Sciatic nerve (tissue), 2 donors: ENCODE results near the gene ZNF804A. TPM values are rescaled to one million over a fixed set of nuclear protein-coding genes. Genes with fewer than 3 reads are reported as not detected.

ENCODE experiments used
- ATAC-seq: fragments of 200-7000 bp; cut with Tn5 transposase; one replicate; pipeline ENCODE4 v1.9.1; 2020; ENCODE audit warnings: mild to moderate bottlenecking, moderate library complexity
- DNase-seq: peaks from one replicate; pipeline ENCODE4 v3.0.0-alpha.2; 2020; ENCODE audit warnings: low spot score
- intact Hi-C: fragments of 100-400 bp; cut with DNase I; formaldehyde crosslinking; loops from one replicate; pipeline ENCODE4 v1.14.2; 2022
- total RNA-seq: library from RNA; stranded (reverse); fragmentation: NEBNext Ultra II Directional; extraction: Animal tissue kit (Norgen Biotek cat#: 25700); gene quantifications from one replicate; pipeline ENCODE4 v1.2.1, GENCODE V29; 2021
- donor health status: DM: no; HTN: no; CAD: no.
- donor health status: DM: no; HTN: no; CAD: no.

Gene ZNF804A
- 0.13 TPM for total RNA-seq

DNA sequence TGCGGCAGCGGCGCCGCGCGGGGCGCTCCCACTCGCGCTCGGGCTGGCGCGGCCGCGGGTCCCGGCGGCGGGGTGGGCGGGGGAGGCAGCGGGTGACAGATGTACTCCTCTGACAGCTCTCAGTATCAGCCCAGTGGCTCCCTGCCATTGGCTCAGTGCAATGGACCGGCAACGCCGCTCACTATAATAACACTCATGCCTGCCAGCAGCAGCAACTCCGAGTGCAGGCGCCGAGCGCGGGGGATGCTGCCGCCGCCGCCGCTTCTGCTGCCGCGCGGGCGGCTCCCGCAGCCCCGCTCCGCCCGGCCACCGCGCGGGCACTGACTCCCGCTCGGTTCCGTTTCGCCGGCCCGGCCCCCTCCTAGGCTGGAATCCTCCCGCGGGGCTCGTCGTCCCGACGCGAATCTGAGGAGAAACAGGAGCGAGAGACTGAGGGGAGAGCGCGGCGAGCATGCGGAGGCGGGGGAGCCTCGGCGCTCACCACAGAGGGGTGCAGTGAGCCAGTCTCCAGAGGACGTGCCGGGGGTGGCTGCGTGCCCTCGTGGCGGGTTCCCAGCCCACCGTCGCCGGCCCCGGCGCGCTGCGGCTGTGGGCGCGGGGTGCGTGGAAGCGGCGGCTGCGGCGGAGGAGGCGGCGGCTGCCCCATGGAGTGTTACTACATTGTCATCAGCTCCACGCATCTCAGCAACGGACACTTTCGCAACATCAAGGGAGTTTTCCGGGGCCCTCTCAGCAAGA, at the start of gene ZNF804A:
Gene ZNF804A (plus strand): TSS at position 214 of the 738 bp plus-strand sequence. CDS start 431 bp downstream, at position 645.
- ATAC-seq (peak; percentile 49), DNase-seq (peak; percentile 62)
- intact Hi-C loops, result no loop called here

DNA sequence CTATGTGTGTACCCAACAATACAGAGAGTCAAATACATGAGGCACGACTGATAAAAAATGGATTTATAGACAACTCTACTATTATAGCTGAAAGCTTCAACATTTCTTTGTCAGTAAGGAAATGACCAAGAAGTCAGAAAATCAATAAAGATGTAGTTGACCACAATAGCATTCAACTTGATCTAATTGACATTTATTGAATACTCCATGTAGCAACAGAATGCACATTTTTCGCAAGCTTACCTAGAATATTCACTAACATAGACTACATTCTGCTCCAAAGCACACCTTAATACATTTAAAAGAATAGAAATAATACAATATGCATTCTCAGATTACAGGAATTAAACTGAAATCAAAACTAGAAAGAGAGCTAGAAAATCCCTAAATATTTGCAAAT, 49.2 kb upstream of the ZNF804A start:
- DNase-seq, result no peak
- intact Hi-C loops, result no loop called here
- ATAC-seq, result no peak

DNA sequence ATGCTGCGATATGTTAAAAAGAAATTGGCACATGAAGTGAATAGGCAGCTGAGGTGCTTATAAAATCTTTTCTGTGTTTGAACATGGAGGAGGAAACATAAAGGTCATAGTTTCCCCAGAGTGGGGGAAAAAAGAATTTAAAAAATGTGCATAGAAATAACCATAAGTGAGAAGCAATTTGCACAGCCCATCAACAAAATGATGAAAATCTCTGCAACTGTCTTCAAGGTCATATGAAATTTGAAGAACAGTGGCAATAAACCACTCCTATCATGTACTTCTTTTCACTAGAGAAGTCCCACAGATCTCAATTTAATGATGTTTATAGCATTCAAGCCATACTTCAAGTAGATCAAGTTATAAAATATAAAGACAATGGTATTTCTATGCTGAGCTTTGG, 46.7 kb upstream of the ZNF804A start:
- intact Hi-C loops, result no loop called here
- DNase-seq (no peak), ATAC-seq (no peak)

DNA sequence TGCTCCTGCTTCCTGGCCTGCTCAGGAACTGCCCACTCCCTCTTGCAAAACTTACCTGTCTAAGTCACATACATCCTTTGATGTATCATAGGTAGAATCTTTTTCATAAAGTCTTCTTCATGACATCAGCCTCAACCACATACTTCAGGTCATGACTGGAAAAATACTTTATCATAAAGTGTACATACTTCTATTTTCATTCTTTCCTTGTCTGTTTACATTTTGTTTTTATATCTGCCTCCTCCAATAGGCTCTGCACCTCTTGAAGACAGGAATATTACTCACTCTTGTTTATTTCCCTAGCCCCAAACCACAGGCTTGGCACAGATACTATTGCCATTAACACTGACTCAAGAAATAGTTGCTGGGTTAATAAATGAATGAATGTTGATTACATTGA, 43.6 kb upstream of the ZNF804A start:
- ATAC-seq (no peak), DNase-seq (no peak)
- intact Hi-C loops, result no loop called here

DNA sequence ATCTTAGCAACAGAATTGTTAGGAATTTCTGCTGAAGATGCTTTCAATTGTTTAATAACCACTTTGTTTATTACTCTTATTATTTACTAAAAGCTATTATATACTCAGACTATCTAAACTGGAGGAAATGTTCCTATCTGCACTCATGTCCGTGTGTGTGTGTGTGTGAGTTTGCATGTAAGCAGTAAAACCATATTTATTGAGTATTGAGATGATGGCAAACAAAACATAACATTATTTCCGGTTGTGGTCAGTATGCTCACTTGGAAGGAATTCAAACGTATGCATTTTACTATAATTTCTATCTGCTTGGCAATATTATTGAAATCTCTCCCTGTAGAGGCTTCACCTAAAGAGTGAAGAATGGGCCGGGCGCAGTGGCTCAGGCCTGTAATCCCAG, 43.0 kb upstream of the ZNF804A start:
- intact Hi-C loops, result no loop called here
- ATAC-seq, result no peak
- DNase-seq, result no peak

DNA sequence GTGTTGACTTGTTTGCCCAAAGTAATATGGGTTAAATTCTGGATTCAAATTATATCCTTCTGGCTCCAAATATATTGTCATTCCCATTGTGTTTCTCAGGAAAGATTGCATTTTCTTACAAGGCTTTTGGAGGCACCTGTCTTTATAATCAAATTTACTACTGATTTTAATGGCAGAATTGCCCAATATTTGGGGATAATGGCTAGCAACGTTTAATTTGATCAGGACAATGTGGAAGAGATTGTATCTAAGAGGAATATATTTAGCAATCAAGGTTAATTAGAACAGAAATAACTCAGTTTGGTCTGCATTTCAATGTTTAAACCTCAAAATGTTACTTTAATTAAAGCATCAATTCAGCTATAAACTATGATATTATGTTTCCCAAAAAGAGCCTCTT, 41.7 kb upstream of the ZNF804A start:
- ATAC-seq, result no peak
- no peak for DNase-seq
- intact Hi-C loops, result no loop called here

DNA sequence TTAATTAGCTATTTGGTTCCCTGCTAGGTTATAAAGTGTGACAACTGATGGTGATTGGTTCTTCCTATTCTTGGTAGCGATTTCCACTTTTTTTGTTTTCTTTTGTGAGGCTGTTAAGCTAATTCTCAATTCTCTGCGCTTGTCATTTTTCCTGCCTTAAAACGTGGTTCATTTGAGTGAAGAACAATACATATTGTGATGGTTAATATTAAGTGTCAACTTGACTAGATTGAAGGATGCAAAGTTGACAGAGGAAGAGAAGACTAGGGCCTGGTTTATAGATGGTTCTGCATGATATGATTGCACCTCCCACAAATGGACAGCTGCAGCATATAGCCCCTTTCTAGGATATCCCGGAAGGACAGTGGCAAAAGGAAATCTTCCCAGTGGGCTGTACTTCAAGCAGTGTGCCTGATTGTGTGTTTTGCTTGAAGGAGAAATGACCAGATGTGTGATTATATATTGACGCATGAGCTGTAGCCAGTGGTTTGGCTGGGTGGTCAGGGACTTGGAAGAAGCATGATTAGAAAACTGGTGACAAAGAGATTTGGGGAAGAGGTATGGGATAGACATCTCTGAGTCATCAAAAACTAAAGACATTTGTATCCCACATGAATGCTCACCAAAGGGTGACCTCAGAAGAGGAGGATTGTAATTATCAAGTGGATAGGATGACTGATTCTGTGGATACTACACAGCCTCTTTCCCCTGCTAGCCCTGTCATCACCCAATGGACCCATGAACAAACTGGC, 39.4 kb upstream of the ZNF804A start:
- DNase-seq (no peak), ATAC-seq (no peak)
- intact Hi-C loops, result no loop called here

DNA sequence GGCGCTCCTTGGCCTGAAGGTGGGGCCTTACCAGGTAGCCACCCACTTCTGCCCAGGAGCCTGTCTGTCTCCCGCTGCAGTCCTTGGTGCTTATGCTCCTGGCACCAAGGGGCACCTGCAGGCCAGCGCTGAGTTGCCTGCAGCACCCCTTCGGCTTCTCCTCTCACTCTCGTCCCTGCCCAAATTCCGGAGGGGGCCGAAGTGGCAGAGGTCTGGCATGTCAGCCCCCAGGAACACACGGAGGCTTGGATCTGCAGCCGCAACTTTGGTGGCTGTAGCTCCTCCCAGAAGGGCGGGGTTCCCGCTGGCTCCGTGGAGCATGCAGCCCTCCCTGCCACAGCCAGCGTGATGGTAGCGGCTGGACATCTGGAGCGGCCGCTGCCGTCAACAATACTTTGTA, 37.7 kb upstream of the ZNF804A start:
- intact Hi-C loops, result no loop called here
- DNase-seq, result no peak

DNA sequence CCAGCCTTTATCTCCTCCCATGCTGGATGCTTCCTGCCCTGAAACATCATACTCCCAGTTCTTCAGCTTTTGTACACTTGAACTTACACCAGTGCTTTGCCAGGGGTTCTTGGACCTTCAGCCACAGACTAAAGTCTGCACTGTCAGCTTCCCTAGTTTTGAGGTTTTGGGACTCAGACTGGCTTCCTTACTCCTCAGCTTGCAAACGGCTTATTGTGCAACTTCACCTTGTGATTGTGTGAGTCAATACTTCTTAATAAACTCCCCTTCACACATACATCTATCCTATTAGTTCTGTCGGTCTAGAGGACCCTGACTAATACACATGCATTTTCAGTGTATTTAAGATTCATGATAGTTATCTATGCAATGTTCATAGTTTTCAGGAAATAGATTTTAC, 35.8 kb upstream of the ZNF804A start:
- intact Hi-C loops, result no loop called here
- ATAC-seq, result no peak
- DNase-seq, result no peak

More for the DNA sequence above, 37.7 kb upstream of the ZNF804A start:
- peak; percentile 26 for ATAC-seq

DNA sequence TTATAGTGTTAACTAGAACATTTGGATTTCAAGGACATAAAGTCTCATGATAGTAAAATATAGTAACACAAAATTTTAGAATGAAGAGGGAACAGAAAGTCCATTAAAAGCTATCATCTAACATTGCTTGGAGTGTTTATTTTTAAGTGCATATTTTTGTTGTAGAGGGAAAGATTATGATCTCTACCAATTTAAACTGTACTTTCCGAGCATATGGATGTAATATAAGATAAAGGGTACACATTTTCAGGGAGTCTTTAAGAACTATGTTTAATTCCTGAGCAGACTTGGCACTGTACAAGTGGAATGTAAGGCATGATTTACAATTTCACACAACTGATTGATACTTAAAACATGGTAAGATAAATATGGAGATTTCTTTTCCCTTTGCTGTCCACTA, 34.2 kb upstream of the ZNF804A start:
- intact Hi-C loops, result no loop called here
- DNase-seq (no peak), ATAC-seq (no peak)

DNA sequence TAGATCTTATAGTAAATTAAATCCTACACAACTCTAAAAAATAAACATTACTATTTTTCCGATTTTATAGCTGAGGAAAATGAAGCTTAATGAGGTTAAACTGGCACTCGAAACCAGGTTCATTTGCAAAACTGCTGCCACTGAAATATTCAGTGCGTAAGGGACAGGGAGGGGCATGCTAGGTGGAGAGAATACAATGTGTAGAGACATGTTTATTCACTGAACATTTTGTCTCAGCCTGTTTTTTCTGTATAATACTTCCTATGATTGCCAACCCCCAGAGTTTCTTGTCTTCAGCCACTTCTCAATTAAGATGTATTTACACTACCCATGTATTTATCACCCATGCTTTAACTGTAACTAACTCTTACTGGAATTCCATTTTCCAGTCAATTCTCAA, 31.6 kb upstream of the ZNF804A start:
- intact Hi-C loops, result no loop called here
- ATAC-seq, result no peak

DNA sequence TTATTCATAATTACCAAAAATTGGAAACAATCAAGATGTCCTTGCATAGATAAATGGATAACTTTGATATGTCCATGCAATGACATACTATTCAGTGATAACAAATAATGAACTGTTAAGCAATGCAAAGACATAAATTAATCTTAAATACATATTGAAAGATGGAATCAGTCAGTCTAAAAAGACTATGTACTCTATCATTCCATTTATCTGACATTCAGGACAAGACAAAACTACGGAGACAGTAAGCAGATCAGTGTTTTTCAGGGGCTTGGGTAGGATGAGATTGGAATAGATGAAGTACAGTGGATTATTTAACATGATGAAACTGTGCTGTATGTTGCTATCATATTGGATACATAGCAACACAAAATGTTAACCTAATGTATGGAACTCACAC, 21.3 kb upstream of the ZNF804A start:
- DNase-seq (no peak), ATAC-seq (no peak)
- intact Hi-C loops, result no loop called here

More for the DNA sequence above, 31.6 kb upstream of the ZNF804A start:
- DNase-seq, result no peak

DNA sequence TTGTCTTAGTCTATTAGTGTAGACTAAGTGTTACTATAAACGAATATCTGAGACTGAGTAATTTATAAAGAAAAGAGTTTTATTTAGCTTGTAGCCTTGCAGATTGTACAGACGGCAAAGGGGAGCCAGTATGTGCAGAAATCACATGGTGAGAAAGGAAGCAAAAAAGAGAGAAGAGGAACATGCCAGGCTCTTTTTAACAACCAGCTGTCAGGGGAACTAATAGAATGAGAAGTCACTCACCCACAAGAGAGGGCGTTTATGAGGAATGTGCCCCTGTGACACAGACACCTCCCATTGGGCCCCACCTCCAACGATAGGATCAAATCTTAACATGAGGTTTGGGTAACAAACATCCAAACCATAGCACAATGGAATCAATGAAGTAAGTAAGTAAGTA, 20.6 kb upstream of the ZNF804A start:
- DNase-seq, result no peak
- intact Hi-C loops, result no loop called here
- peak; percentile 10 for ATAC-seq

DNA sequence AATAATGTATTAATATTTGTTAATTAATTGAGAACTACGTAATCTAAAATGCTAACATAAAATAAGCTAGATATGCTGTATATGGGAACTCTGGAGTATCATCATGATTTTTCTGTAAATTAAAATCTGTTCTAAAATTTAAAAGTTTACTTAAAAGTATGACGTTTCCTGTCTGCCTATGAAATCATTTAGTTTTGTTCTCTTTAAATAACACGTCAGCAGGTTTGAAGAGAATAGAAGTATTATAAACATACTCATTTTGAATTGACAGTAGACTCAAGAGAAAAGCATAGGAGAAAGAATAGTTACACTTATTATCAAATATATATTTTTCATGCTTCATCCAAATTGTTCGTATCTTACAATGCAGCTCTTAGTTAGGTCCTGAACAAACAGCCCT, 19.1 kb upstream of the ZNF804A start:
- DNase-seq, result no peak
- intact Hi-C loops, result no loop called here
- ATAC-seq, result no peak

DNA sequence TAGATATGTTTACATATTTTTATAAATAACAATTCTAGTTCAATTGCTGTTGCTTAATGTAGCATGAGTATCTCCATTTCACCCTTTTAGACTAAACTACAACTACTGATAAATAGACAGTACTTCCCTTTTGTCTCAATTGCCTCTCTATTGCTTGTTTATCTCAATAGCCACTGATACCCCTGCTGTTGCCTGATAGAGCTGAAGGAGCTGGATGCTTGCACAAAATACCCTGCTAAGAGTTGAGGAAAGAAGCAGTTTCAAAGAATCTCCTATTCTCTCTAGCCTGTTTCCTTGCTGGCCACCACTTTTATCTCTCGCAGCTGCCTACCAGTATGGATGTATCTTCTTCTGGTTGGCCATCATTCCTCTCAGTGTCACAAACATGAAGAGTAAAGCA, 16.9 kb upstream of the ZNF804A start:
- ATAC-seq (no peak), DNase-seq (no peak)
- intact Hi-C loops, result no loop called here

DNA sequence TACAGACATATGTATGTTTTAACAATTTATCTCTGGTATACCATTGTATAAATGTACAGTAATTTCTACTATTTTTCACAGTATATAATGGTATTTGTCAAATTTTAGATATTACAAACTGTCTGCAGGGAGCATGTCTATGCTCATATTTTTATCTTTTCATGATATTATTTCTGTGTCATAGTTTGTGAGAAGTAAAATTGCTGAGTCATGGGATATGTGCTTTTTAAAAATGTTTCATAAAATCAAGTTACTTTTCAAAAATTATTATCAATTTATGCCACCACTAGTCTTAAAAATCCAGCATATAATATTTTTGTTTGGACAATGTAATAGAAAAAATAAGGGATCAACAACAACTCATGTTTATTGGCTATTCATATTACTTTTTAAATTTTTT, 9.1 kb upstream of the ZNF804A start:
- no peak for DNase-seq
- intact Hi-C loops, result no loop called here
- ATAC-seq, result no peak

DNA sequence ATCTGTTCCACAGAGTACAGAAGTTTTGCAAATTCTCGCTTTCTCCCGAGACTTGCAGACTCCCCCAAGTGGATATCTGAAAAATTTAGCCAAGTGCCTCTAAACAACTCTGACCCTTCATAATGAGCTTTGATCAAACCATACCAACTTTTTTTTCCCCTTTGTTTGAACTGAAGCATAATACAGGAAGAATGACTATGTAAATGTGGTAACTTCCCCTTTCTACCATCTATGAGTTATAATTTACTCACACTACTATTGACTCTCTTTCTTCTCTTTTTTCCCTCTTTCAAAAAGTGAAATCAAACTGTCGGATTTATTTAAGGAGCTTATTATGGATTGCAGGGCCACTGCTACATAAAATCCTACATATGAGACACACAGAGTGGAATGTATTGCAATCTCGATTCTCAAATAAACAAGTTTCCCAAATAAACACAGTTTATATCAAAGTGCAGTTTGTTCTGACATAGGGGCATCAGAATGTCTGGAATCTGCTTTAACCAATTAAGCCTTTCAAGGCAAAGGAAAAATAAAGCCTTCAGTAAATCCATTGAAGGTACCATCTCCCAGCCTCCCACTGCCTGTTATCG, 1.4 kb upstream of the ZNF804A start:
- DNase-seq, result no peak
- peak; percentile 37 for ATAC-seq
- intact Hi-C loops, result no loop called here

DNA sequence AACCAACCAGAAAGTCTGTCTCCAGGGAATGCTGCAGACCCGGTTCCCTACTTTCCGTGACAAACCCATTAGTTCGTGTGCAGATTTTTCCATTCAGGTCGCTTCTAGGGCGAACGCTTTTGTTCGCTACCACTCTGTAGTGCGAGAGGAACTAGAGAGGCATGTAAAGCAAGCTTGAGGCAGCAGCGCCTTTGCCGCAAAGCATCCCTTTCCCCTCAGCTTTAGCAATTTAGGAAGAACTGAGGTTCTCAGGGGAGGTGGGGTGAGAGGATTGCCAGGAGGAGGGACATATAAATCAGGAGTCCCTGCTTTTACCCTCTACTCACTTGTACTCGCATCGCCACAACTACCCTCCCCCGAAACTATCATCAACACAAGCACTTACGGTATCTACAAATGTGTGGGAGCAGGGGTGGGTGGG, 748 bp upstream of the ZNF804A start:
- ATAC-seq (peak; percentile 76), DNase-seq (no peak)
- intact Hi-C loops, result no loop called here

DNA sequence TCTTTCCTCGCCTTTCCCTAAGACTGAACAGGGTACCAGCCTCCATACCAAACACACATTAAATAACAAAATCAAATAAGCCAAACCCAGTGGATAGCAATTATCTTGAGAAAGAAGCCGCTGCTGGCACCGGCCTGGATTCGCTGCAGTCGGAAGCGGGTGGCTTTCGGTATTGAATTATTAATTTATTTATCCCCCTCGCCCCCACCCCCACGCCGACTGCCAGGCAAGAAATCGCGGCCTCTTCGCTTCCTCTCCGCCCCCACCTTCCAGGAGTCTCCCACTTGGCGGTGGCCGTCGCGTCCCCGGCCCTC, 370 bp upstream of the ZNF804A start:
- intact Hi-C loops, result no loop called here

DNA sequence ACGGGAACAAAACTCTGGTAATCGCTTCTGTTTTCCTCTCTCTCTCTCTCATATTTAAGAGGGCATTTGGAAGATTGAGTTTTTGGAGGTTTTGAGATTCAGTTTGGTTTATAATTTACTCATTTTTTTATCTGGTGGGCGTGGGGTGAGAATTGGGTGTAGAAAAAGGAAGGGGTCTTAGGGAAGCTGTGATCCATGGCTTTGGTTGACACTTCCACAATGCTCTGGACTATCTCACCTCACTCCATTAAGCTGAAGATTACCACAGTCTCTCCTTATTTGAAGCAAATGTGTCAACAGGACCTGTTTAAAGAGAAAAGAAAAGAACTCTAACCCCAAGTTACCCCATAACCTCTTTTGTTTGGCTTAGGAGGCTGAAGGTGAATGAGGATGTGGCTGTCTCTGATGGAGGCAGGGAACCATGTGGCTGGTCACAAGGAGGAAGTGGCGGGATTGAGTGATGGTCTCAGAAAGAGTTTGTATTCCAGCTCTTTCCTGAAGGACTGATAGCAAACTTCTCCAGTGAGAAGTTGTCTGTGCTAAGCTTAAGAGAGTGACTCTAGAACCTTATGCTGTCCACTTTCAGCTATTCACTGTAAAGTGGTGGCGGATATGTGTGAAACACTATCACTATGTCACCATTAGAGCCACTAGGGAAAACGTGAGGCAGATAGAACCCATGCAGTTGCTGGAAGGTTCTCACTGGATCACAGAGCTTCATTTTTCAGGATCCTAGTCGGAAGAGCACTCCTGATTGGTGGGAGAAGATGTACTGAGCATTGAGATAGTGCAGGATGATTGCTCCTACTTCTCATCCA, 934 bp downstream of the ZNF804A start:
- ATAC-seq (peak; percentile 39), DNase-seq (no peak)
- intact Hi-C loops, result no loop called here

More for the DNA sequence above, 370 bp upstream of the ZNF804A start:
- ATAC-seq, result no peak
- DNase-seq, result no peak
